Vagina (tissue), 2 donors: ENCODE results near the gene DRD1. TPM values are rescaled to one million over a fixed set of nuclear protein-coding genes. Genes with fewer than 3 reads are reported as not detected.
"Not testable (repeated sequence)": the region's sequence is repeated elsewhere in the genome, so short reads cannot be mapped to it uniquely, and the experiment has no call there.

Experiments
- DNase-seq, 2 donors: peaks; one replicate each; pipeline ENCODE4 v3.0.0-alpha.2; 2017; ENCODE audit errors: extremely low spot score in 2 of 2
- H3K27ac ChIP-seq: fragments of 200-600 bp; sonication (generic); one replicate; pipeline ENCODE4 v1.5.1; 2019
- H3K27me3 ChIP-seq: fragments of 200-600 bp; sonication (generic); one replicate; pipeline ENCODE4 v1.5.1; 2019
- H3K36me3 ChIP-seq, 2 donors: fragments of 200-600 bp; sonication (generic); one replicate each; pipeline ENCODE4 v1.5.1; 2017 to 2019
- H3K4me1 ChIP-seq: fragments of 200-600 bp; sonication (generic); one replicate; pipeline ENCODE4 v1.5.1; 2019
- H3K4me3 ChIP-seq, 2 donors: fragments of 200-600 bp; sonication (generic); 1 replicate in 1 of 2; 2 replicates in 1 of 2; pipeline ENCODE4 v1.5.1; 2016 to 2019
- H3K9me3 ChIP-seq: fragments of 200-600 bp; sonication (generic); one replicate; pipeline ENCODE4 v1.5.1; 2019
- CTCF ChIP-seq, 3 experiments: fragments of 450-650 bp in 2 of 3; fragments of 200-600 bp in 1 of 3; sonication (generic) in 1 of 3; IDR thresholded peaks; one replicate each; pipeline ENCODE4 v1.5.1; 2017 to 2019; ENCODE audit warnings: antibody characterized with exemption in 3 of 3, mild to moderate bottlenecking in 2 of 3, moderate library complexity in 2 of 3
- POLR2A ChIP-seq, 2 donors: fragments of 450-650 bp; IDR thresholded peaks; one replicate each; pipeline ENCODE4 v1.6.1; 2017; ENCODE audit warnings: antibody characterized with exemption in 2 of 2, mild to moderate bottlenecking in 2 of 2, moderate library complexity in 2 of 2
- POLR2AphosphoS5 ChIP-seq, 2 donors: sonication (generic); formaldehyde crosslinking; IDR thresholded peaks; one replicate each; pipeline ENCODE4 v1.9.0; 2017; ENCODE audit warnings: antibody characterized with exemption in 2 of 2, mild to moderate bottlenecking in 2 of 2, low read depth in 1 of 2; ENCODE audit not compliant: insufficient read depth in 1 of 2
- intact Hi-C: fragments of 100-400 bp; cut with DNase I; formaldehyde crosslinking; loops from one replicate; pipeline ENCODE4 v1.15.1; 2023
- total RNA-seq: library from RNA; depleted of rRNA; stranded (reverse); fragments of >200 nt; gene quantifications from one replicate; pipeline ENCODE4 v1.2.3, GENCODE V29; 2016

The DRD1 gene
- total RNA-seq, 1 donor from 2014 or later: not detected

- Histone ChIP-seq H3K9me3 (no peaks in the 10 kb centered on the region), H3K4me3 (no peak overlapping the region), H3K27me3 (no peaks in the 10 kb centered on the region), H3K27ac (no peak overlapping the region), H3K4me1 (peaks cover 17% of the 10 kb centered on the region), H3K36me3 (no peaks in the 10 kb centered on the region)
- no peak for DNase-seq
- intact Hi-C loops: no loop called here
- no peak for TF ChIP-seq POLR2A (IDR thresholded peaks at IDR 0.05)
- TF ChIP-seq POLR2AphosphoS5 (IDR thresholded peaks at IDR 0.05; ENCODE audit: insufficient read depth in 1 of 2, low read depth in 1 of 2): no peak
- no peak for TF ChIP-seq CTCF (IDR thresholded peaks at IDR 0.05)
Observed at GRCh38 chr5:175448276-175448675, 4.3 kb upstream of the DRD1 start.

GRCh38 chr5:175447571-175447970 lies 3.6 kb upstream of the DRD1 start:
- H3K36me3 ChIP-seq: no peaks in the 10 kb centered on the region
- TF ChIP-seq POLR2A (IDR thresholded peaks at IDR 0.05) (no peak), CTCF (IDR thresholded peaks at IDR 0.05) (no peak), POLR2AphosphoS5 (IDR thresholded peaks at IDR 0.05; ENCODE audit: insufficient read depth in 1 of 2, low read depth in 1 of 2) (no peak)
- no peaks in the 10 kb centered on the region for H3K9me3 ChIP-seq
- intact Hi-C loops: no loop called here
- no peak overlapping the region for H3K4me3 ChIP-seq
- H3K4me1 ChIP-seq: peaks cover 17% of the 10 kb centered on the region
- no peak overlapping the region for H3K27ac ChIP-seq
- no peak for DNase-seq
- H3K27me3 ChIP-seq: no peaks in the 10 kb centered on the region

GRCh38 chr5:175446378-175446777 lies 2.4 kb upstream of the DRD1 start:
- H3K27me3 ChIP-seq, H3K36me3 ChIP-seq, DNase-seq, H3K4me3 ChIP-seq, intact Hi-C loops, H3K27ac ChIP-seq, H3K9me3 ChIP-seq: not testable (repeated sequence)
- H3K4me1 ChIP-seq: peaks cover 17% of the 10 kb centered on the region

- H3K36me3 ChIP-seq: no peaks in the 10 kb centered on the region
- H3K4me1 ChIP-seq: peaks cover 17% of the 10 kb centered on the region
- intact Hi-C loops: loop anchor here (5.0 kb wide), 1 partner anchor 493 kb away; no protein-coding TSS in a partner anchor
- DNase-seq: no peak
- no peaks in the 10 kb centered on the region for H3K27me3 ChIP-seq
- H3K4me3 ChIP-seq: peak overlapping the region; percentile 38 to 44
- H3K9me3 ChIP-seq: no peaks in the 10 kb centered on the region
- no peak overlapping the region for H3K27ac ChIP-seq
- no peak for TF ChIP-seq POLR2A (IDR thresholded peaks at IDR 0.05)
- peak in 1 of 3 experiments; percentile 12 for TF ChIP-seq CTCF (IDR thresholded peaks at IDR 0.05)
Observed at GRCh38 chr5:175444905-175445456, 999 bp upstream of the DRD1 start.

- Histone ChIP-seq H3K9me3 (no peaks in the 10 kb centered on the region), H3K36me3 (no peaks in the 10 kb centered on the region), H3K27ac (no peak overlapping the region), H3K4me1 (peaks cover 17% of the 10 kb centered on the region), H3K27me3 (no peaks in the 10 kb centered on the region), H3K4me3 (peak overlapping the region; percentile 38 to 44)
- no peak for TF ChIP-seq POLR2AphosphoS5 (IDR thresholded peaks at IDR 0.05; ENCODE audit: insufficient read depth in 1 of 2, low read depth in 1 of 2)
- TF ChIP-seq POLR2A (IDR thresholded peaks at IDR 0.05): no peak
- TF ChIP-seq CTCF (IDR thresholded peaks at IDR 0.05): no peak
- DNase-seq: no peak
- intact Hi-C loops: loop anchor here (5.0 kb wide), 1 partner anchor 491 kb away; no protein-coding TSS in a partner anchor
Observed at GRCh38 chr5:175443514-175444059, 395 bp downstream of the DRD1 start.
